Measurements from ENCODE around the gene SHC1. TPM values are rescaled to one million over a fixed set of nuclear protein-coding genes. Genes with fewer than 3 reads are reported as not detected.
A peak's percentile ranks its signal among the peaks of the same experiment; 100 is the strongest.

The SHC1 gene
- total RNA-seq, 1 experiment from 2014 or later = 107 TPM

DNA sequence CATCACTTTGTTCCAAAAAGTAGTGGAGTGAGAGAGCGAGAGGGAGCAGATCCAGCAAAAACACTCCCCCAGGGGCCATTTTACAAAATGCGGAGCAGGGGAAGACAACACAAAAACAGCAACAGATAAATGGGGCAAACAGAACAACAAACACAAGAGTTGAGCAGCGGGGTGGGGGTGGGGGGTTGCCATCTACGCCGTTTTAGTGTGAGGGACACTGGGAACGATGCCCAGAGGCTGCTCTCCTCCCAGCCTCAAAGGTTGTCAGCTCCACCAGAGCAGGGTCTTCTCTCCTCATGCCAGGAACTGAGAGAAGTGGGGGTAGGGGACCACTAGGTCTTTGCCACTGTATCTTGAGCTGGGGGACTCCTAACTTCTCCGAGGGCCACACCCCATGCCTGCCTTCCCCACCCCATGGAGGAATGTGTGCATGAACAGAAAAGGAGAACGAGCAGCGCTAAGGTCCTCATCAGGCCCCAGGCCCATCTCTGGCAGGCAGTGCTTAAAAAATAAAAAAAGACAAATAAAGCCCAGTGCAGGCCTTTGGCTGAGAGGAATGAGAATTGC is 13.4 kb downstream of the SHC1 start:
- no peak for DNase-seq
- H3K36me3 ChIP-seq (ENCODE audit: low read depth, low read length) = peaks cover 8% of the 10 kb centered on the region; the same call in 1 of the 2 replicates
- ATAC-seq = no peak
- intact Hi-C loops (cut with micrococcal nuclease) = no loop called here
- H3K9me2 ChIP-seq (replicated peaks; ENCODE audit: low read length) = no peaks in the 10 kb centered on the region
- H2AFZ ChIP-seq (ENCODE audit: low read length) = no peak overlapping the region
- no peaks in the 10 kb centered on the region for H4K20me1 ChIP-seq (ENCODE audit: low read length)
- H3F3A ChIP-seq (ENCODE audit: low read length, unreplicated experiment) = no peaks in the 10 kb centered on the region
- no peaks in the 10 kb centered on the region for H3K27me3 ChIP-seq (ENCODE audit: low read length)
- H3K4me1 ChIP-seq (ENCODE audit: insufficient read depth, low read length) = peaks cover 21% of the 10 kb centered on the region
- H3K79me2 ChIP-seq (ENCODE audit: low read length) = peaks cover 27% of the 10 kb centered on the region
- no peak overlapping the region for H3K9ac ChIP-seq (ENCODE audit: low read length)
- BruUV-seq (replicated peaks) = no TSS peak
- POLR2A ChIA-PET (ENCODE audit: unreplicated experiment) = interaction anchor here (0.7 kb wide), 1 partner anchor 351 kb away, joined by 4 read pairs; no protein-coding TSS in a partner anchor
- no peak overlapping the region for H3K4me2 ChIP-seq (ENCODE audit: low read length)
- H3K27ac ChIP-seq (ENCODE audit: low read length) = no peak overlapping the region
- no peak overlapping the region for H3K4me3 ChIP-seq (ENCODE audit: low read length)
- H3K9me3 ChIP-seq (ENCODE audit: low read length) = no peaks in the 10 kb centered on the region
- no peak for TF ChIP-seq EZH2phosphoT487 (IDR thresholded peaks at IDR 0.05; ENCODE audit: borderline replicate concordance, low read length)
- TF ChIP-seq, protein P1, sequence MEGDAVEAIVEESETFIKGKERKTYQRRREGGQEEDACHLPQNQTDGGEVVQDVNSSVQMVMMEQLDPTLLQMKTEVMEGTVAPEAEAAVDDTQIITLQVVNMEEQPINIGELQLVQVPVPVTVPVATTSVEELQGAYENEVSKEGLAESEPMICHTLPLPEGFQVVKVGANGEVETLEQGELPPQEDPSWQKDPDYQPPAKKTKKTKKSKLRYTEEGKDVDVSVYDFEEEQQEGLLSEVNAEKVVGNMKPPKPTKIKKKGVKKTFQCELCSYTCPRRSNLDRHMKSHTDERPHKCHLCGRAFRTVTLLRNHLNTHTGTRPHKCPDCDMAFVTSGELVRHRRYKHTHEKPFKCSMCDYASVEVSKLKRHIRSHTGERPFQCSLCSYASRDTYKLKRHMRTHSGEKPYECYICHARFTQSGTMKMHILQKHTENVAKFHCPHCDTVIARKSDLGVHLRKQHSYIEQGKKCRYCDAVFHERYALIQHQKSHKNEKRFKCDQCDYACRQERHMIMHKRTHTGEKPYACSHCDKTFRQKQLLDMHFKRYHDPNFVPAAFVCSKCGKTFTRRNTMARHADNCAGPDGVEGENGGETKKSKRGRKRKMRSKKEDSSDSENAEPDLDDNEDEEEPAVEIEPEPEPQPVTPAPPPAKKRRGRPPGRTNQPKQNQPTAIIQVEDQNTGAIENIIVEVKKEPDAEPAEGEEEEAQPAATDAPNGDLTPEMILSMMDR (conservative IDR thresholded peaks at IDR 0.05; ENCODE audit: low read depth, low read length) = no peak
- no peak for TF ChIP-seq EZH2 (IDR thresholded peaks at IDR 0.05; ENCODE audit: low read length, unreplicated experiment)
- CTCF ChIA-PET = no interaction called here

DNA sequence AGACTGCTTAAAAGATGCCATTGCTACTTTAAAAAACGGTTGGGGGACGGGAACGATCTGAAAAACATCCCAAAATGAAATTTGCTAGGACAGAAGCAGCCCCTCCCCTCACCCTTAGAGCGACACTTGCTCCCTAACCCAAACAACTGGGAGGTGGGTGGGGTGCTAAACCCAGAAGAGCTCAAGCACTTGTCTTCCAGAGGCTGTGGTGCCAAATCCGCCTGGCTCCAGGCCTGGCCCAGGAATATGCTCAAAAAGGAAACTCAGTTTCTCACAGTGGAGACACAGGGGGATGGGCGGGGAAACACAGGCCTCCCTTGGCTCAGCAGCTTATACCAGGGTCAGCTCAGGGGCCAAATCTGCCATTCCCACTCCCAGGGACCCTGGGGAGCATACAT is 14.0 kb downstream of the SHC1 start:
- Histone ChIP-seq H3K9ac (ENCODE audit: low read length) (peak overlapping the region; percentile 35; the same call in 1 of the 2 replicates), H3K4me2 (ENCODE audit: low read length) (peak overlapping the region; percentile 89), H3K36me3 (ENCODE audit: low read depth, low read length) (peaks cover 8% of the 10 kb centered on the region; the same call in 1 of the 2 replicates), H3K79me2 (ENCODE audit: low read length) (peaks cover 24% of the 10 kb centered on the region), H3K4me1 (ENCODE audit: insufficient read depth, low read length) (peaks cover 21% of the 10 kb centered on the region), H3K27ac (ENCODE audit: low read length) (no peak overlapping the region), H3K4me3 (ENCODE audit: low read length) (peak overlapping the region; percentile 69), H3K9me3 (ENCODE audit: low read length) (no peaks in the 10 kb centered on the region), H3F3A (ENCODE audit: low read length, unreplicated experiment) (no peaks in the 10 kb centered on the region), H2AFZ (ENCODE audit: low read length) (peak overlapping the region; percentile 64; the same call in 1 of the 2 replicates), H3K27me3 (ENCODE audit: low read length) (no peaks in the 10 kb centered on the region), H3K9me2 (replicated peaks; ENCODE audit: low read length) (no peaks in the 10 kb centered on the region), H4K20me1 (ENCODE audit: low read length) (no peaks in the 10 kb centered on the region)
- ChIA-PET CTCF (interaction anchor here (1.2 to 1.5 kb wide), 2 partner anchors 13 to 17 kb away, joined by 7 to 8 read pairs; no protein-coding TSS in a partner anchor), POLR2A (ENCODE audit: unreplicated experiment) (no interaction called here)
- TF ChIP-seq, protein P1 (conservative IDR thresholded peaks at IDR 0.05; ENCODE audit: low read depth, low read length) = no peak
- TF ChIP-seq EZH2phosphoT487 (IDR thresholded peaks at IDR 0.05; ENCODE audit: borderline replicate concordance, low read length) (no peak), EZH2 (IDR thresholded peaks at IDR 0.05; ENCODE audit: low read length, unreplicated experiment) (no peak)
- intact Hi-C loops (cut with micrococcal nuclease) = no loop called here
- ATAC-seq = peak; percentile 1; the same call in 1 of the 2 replicates
- TSS peak; percentile 89 for BruUV-seq (replicated peaks)
- no peak for DNase-seq
